LNCAP (cell line): ENCODE data around the gene ECHS1.

ENCODE experiments used
- TF ChIP-seq, protein P1 (sequence below): fragments of 450-650 bp; IDR thresholded peaks from 2 replicates; pipeline ENCODE4 v1.5.1; 2017; ENCODE audit warnings: mild to moderate bottlenecking

ECHS1 gene

DNA sequence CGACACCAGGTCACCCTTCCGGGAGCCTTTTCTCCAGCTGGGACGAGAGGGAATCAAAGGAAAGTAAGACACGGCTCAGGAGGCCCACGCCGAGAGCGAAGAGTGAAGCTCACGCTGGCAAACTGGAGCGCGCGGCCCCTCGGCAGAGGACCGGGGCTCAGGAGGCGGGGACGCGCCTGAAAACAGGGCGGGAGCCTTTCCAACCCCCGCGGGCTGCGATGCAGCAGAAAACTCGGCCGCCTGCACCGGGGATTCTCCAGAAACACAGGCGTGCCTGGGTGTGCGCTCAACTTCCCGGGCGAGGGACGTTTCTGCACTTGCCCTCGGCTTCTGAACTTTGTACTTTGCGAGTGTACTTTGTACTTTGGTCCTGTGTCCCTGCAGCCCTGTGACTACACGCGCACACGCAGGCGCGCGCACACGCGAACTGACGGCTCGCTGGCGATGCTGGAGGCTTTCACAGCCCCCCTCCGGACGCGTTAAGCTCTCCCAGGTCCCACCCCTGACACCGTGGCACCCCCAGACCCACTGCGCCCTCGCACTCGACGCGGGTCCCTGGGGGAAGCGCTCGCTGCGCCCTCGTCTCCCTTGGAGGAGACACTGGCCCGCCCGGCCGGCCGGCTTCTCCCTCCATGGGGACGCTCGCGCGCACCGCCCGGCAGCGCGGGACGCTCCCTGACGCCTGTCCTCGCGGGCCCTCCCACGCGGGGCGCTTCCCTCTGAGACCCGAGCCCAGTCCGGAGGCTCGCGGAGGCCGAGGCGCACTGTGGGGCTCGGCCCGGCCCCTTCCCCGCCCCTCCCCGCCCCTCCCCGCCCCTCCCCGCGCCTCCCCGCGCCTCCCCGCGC lies 5.3 kb upstream of the ECHS1 start:
- TF ChIP-seq, protein P1, sequence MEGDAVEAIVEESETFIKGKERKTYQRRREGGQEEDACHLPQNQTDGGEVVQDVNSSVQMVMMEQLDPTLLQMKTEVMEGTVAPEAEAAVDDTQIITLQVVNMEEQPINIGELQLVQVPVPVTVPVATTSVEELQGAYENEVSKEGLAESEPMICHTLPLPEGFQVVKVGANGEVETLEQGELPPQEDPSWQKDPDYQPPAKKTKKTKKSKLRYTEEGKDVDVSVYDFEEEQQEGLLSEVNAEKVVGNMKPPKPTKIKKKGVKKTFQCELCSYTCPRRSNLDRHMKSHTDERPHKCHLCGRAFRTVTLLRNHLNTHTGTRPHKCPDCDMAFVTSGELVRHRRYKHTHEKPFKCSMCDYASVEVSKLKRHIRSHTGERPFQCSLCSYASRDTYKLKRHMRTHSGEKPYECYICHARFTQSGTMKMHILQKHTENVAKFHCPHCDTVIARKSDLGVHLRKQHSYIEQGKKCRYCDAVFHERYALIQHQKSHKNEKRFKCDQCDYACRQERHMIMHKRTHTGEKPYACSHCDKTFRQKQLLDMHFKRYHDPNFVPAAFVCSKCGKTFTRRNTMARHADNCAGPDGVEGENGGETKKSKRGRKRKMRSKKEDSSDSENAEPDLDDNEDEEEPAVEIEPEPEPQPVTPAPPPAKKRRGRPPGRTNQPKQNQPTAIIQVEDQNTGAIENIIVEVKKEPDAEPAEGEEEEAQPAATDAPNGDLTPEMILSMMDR = no peak

DNA sequence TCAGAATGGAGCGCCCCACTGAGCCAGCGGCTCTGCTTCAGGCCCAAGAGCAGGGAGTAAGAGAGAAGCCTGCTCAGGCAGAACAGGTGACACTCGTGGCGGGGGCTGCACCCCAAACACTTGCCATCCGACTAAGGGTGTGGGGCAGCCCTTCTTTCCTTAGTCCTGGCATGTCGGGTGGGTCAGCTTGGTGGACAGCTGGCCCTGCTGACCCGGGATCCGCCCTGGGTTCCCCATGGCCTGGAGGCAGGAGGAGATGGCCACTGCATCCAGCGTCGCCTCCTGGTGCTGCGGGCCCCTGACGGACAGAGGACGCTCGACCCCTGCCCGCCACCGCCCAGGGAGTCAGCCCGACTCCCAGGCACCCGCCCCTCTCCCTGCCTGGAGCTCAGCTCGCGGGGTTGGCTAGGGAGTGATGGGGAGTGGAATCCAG lies 4.7 kb upstream of the ECHS1 start:
- TF ChIP-seq, protein P1 = no peak

- TF ChIP-seq, protein P1 = no peak
Observed at GRCh38 chr10:133377025-133377817, 4.1 kb upstream of the ECHS1 start.

- TF ChIP-seq, protein P1 = no peak
Observed at GRCh38 chr10:133375357-133376115, 2.4 kb upstream of the ECHS1 start.

DNA sequence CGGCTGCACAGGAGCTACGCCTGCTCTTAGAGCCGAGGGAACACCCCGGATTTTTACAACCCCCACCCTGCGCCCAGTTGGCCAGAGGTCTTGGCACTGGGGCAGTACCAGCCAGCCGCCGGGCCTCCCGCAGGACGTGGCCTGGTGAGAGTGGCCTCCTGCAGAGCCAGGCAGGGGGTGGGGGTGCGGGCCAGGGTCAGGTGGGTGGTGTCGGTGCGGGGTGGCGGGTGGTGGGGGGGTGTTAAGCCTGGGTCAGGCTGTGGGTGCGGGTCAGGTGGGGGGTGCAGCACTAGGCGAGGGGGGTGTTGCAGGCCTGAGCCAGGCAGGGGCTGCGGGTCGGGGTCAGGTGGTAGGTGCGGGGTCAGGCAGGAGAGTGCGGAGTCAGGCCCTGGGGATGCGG lies 647 bp downstream of the ECHS1 start:
- TF ChIP-seq, protein P1 = no peak

- TF ChIP-seq, protein P1 = no peak
Observed at GRCh38 chr10:133370030-133370786, 2.9 kb downstream of the ECHS1 start.

DNA sequence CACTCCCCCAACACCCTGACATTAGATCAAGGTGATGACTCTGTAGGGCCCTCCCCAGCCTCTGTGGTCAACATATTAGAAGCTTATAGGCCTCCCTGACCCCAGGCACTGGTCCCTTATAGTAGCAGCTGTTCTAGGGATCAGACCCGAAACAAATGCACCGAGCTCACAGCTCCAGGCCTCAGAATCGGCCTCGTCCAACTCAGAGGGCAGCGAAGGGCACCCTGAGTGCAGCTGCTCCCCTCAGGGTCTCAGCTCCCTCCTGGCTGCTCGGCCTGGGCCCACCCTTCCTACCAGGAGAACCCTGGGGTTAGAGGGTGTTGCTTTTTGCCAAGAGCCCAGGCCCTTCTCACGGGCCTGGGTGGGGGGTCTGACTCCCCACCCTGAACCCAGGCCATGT lies 5.0 kb downstream of the ECHS1 start:
- TF ChIP-seq, protein P1 = no peak
